ENCODE data around the gene ITPR1. TPM values are rescaled to one million over a fixed set of nuclear protein-coding genes. Genes with fewer than 3 reads are reported as not detected.

Gene ITPR1
- polyA plus RNA-seq, 1 of the 3 experiments (the other 2 are of a cell fraction) = 5.9 TPM

- Histone ChIP-seq H3K27me3 (ENCODE audit: insufficient read depth) (no peaks in the 10 kb centered on the region), H3F3A (replicated peaks; ENCODE audit: insufficient read depth) (peaks cover 3% of the 10 kb centered on the region), H4K20me1 (ENCODE audit: insufficient read depth) (no peaks in the 10 kb centered on the region), H3K79me2 (ENCODE audit: insufficient read depth) (no peaks in the 10 kb centered on the region), H2AFZ (ENCODE audit: low read depth) (no peak overlapping the region), H3K27ac (ENCODE audit: low read depth in 2 of 2, low read length in 1 of 2) (no peak overlapping the region), H3K36me3 (replicated peaks in 1 of 2; ENCODE audit: control insufficient read depth in 1 of 2, insufficient read depth in 2 of 2, low read length in 1 of 2) (peaks cover 0 to 5% of the 10 kb centered on the region in 2 experiments), H3K9ac (no peak overlapping the region), H3K9me3 (peaks cover 9% of the 10 kb centered on the region; the same call in 1 of the 2 replicates), H3K4me2 (no peak overlapping the region), H3K4me1 (ENCODE audit: control insufficient read depth in 1 of 2, insufficient read depth in 2 of 2, low read depth in 1 of 2, low read length in 1 of 2) (peaks cover 5 to 17% of the 10 kb centered on the region in 2 experiments; a peak in 2 of 4 replicates), H3K9me2 (no peaks in the 10 kb centered on the region), H3K4me3 (ENCODE audit: low read depth in 2 of 2, low read length in 1 of 2) (no peak overlapping the region)
- POLR2A ChIA-PET = no interaction called here
- no peak for DNase-seq
- 97% methylated on average over 2 of the region's 2 CpGs for WGBS (ENCODE audit: low lambda C conversion rate)
- CTCF ChIA-PET = no interaction called here
- TF ChIP-seq SMC3 (IDR thresholded peaks at IDR 0.05; ENCODE audit: low read depth, low read length) = no peak
- TF ChIP-seq, protein P1, sequence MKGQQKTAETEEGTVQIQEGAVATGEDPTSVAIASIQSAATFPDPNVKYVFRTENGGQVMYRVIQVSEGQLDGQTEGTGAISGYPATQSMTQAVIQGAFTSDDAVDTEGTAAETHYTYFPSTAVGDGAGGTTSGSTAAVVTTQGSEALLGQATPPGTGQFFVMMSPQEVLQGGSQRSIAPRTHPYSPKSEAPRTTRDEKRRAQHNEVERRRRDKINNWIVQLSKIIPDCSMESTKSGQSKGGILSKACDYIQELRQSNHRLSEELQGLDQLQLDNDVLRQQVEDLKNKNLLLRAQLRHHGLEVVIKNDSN (IDR thresholded peaks at IDR 0.05; ENCODE audit: borderline replicate concordance, low read depth) = no peak
- TF ChIP-seq MXI1 (IDR thresholded peaks at IDR 0.05; ENCODE audit: low read depth, low read length) = no peak
- TF ChIP-seq POLR2AphosphoS5 (IDR thresholded peaks at IDR 0.05; ENCODE audit: low read depth, low read length) = no peak
- no peak for TF ChIP-seq RXRA (IDR thresholded peaks at IDR 0.05; ENCODE audit: borderline replicate concordance, low read depth)
- TF ChIP-seq USF2 (IDR thresholded peaks at IDR 0.05; ENCODE audit: borderline replicate concordance, low read depth, low read length) = no peak
- no peak for TF ChIP-seq GATA2 (CRISPR knock-in tag; IDR thresholded peaks at IDR 0.05)
- no peak for TF ChIP-seq NRF1 (IDR thresholded peaks at IDR 0.05; ENCODE audit: low read depth, low read length)
- TF ChIP-seq TCF12 (IDR thresholded peaks at IDR 0.05) = no peak
- TF ChIP-seq FOXJ3 (CRISPR knock-in tag; IDR thresholded peaks at IDR 0.05) = no peak
- TF ChIP-seq TAF1 (IDR thresholded peaks at IDR 0.05; ENCODE audit: borderline replicate concordance, low read depth, low read length) = no peak
- TF ChIP-seq SIN3A (IDR thresholded peaks at IDR 0.05; ENCODE audit: borderline replicate concordance, low read depth, low read length) = no peak
These were observed 372.6 kb downstream of the ITPR1 start for GRCh38 chr3:4865714-4866113.

DNA sequence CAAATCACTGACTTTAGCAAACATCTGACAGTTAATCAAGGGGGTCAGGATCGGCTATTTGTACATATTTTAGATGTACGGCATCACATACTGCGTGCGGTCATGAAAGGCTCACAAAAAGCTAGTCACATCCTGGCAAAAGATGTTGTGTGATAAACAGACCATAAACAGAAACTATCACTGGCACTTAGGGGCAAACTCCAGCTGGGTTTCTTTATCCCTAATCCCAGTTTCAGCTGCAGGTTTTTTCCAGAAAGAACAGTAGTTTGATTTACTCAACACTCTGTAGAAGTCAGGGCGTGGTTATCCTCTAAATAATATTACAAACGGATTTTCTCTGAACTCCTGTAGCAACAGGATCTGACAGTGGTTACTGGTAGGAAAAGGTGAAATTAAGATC, 373.7 kb downstream of the ITPR1 start:
- Histone ChIP-seq H3K27ac (ENCODE audit: low read depth in 2 of 2, low read length in 1 of 2) (peak overlapping the region in 1 of 2 experiments; percentile 47; a peak in 1 of 4 replicates), H3K9ac (no peak overlapping the region)

More for the DNA sequence above, 373.7 kb downstream of the ITPR1 start:
- peaks cover 6% of the 10 kb centered on the region; the same call in 1 of the 2 replicates for H3K9me3 ChIP-seq
- H4K20me1 ChIP-seq (ENCODE audit: insufficient read depth) = no peaks in the 10 kb centered on the region
- ChIA-PET CTCF (interaction anchor here (0.8 to 1.3 kb wide), 3 partner anchors 42 to 191 kb away, joined by 3 to 5 read pairs (median 4); no protein-coding TSS in a partner anchor), POLR2A (no interaction called here)
- no peaks in the 10 kb centered on the region for H3K9me2 ChIP-seq
- DNase-seq = no peak
- H2AFZ ChIP-seq (ENCODE audit: low read depth) = no peak overlapping the region; the same call in 1 of the 2 replicates
- H3K4me2 ChIP-seq = no peak overlapping the region
- peaks cover 5 to 17% of the 10 kb centered on the region in 2 experiments; a peak in 2 of 4 replicates for H3K4me1 ChIP-seq (ENCODE audit: control insufficient read depth in 1 of 2, insufficient read depth in 2 of 2, low read depth in 1 of 2, low read length in 1 of 2)
- no peak overlapping the region for H3K4me3 ChIP-seq (ENCODE audit: low read depth in 2 of 2, low read length in 1 of 2)
- peaks cover 3% of the 10 kb centered on the region for H3F3A ChIP-seq (replicated peaks; ENCODE audit: insufficient read depth)
- peaks cover 0 to 5% of the 10 kb centered on the region in 2 experiments for H3K36me3 ChIP-seq (replicated peaks in 1 of 2; ENCODE audit: control insufficient read depth in 1 of 2, insufficient read depth in 2 of 2, low read length in 1 of 2)
- no peak for TF ChIP-seq RAD21 (IDR thresholded peaks at IDR 0.05; ENCODE audit: low read length)
- TF ChIP-seq, protein P2, sequence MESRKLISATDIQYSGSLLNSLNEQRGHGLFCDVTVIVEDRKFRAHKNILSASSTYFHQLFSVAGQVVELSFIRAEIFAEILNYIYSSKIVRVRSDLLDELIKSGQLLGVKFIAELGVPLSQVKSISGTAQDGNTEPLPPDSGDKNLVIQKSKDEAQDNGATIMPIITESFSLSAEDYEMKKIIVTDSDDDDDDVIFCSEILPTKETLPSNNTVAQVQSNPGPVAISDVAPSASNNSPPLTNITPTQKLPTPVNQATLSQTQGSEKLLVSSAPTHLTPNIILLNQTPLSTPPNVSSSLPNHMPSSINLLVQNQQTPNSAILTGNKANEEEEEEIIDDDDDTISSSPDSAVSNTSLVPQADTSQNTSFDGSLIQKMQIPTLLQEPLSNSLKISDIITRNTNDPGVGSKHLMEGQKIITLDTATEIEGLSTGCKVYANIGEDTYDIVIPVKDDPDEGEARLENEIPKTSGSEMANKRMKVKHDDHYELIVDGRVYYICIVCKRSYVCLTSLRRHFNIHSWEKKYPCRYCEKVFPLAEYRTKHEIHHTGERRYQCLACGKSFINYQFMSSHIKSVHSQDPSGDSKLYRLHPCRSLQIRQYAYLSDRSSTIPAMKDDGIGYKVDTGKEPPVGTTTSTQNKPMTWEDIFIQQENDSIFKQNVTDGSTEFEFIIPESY (IDR thresholded peaks at IDR 0.05; ENCODE audit: borderline replicate concordance, low read depth) = no peak
- no peak for TF ChIP-seq MXI1 (IDR thresholded peaks at IDR 0.05; ENCODE audit: low read depth, low read length)
- no peak for TF ChIP-seq SIN3A (IDR thresholded peaks at IDR 0.05; ENCODE audit: borderline replicate concordance, low read depth, low read length)
- no peak for TF ChIP-seq REST (IDR thresholded peaks at IDR 0.05; ENCODE audit: low read depth, low read length)
- no peak for TF ChIP-seq TCF12 (IDR thresholded peaks at IDR 0.05)
- TF ChIP-seq YY1 (IDR thresholded peaks at IDR 0.05; ENCODE audit: low read depth) = no peak
- TF ChIP-seq FOXJ3 (CRISPR knock-in tag; IDR thresholded peaks at IDR 0.05) = no peak
- no peak for TF ChIP-seq CHD2 (IDR thresholded peaks at IDR 0.05; ENCODE audit: low read length, partially characterized antibody)
- TF ChIP-seq EZH2phosphoT487 (IDR thresholded peaks at IDR 0.05; ENCODE audit: borderline replicate concordance, low read depth) = no peak
- TF ChIP-seq NRF1 (IDR thresholded peaks at IDR 0.05; ENCODE audit: low read depth, low read length) = no peak
- H3K79me2 ChIP-seq (ENCODE audit: insufficient read depth) = no peaks in the 10 kb centered on the region
- 90% methylated on average over 6 of the region's 6 CpGs for WGBS (ENCODE audit: low lambda C conversion rate)
- no peaks in the 10 kb centered on the region for H3K27me3 ChIP-seq (ENCODE audit: insufficient read depth)

All from SK-N-SH (cell line).